ENCODE results near the gene SMARCC1.

- no peak for TF ChIP-seq CTCF (conservative IDR thresholded peaks at IDR 0.05; ENCODE audit: low read length)
- TF ChIP-seq EZH2phosphoT487 (IDR thresholded peaks at IDR 0.05; ENCODE audit: borderline replicate concordance), result no peak
These were observed 9.6 kb upstream of the SMARCC1 start for GRCh38 chr3:47791193-47791855.

All from Loucy (cell line).